GM12878 (cell line): ENCODE data around the gene CD93. TPM values are rescaled to one million over a fixed set of nuclear protein-coding genes. Genes with fewer than 3 reads are reported as not detected.

Experiments used
- ATAC-seq: fragments of 200-7000 bp; cut with Tn5 transposase; 3 replicates; pipeline ENCODE4 v1.9.1; 2020; ENCODE audit warnings: mild to moderate bottlenecking, moderate library complexity
- BruUV-seq: library from RNA; stranded (reverse); fragments of 400-500 nt; replicated peaks from 2 replicates; lab custom pipeline; 2021; lab: Mats Ljungman, UMichigan
- CTCF ChIA-PET: fragments of 300-600 bp; sonication (Branson Sonifier 250); formaldehyde crosslinking; extraction: SDS; loops from one replicate; lab custom pipeline; 2021; ENCODE audit warnings: inconsistent platforms; lab: Yijun Ruan, JAX
- POLR2A ChIA-PET: fragments of 350-600 bp; formaldehyde crosslinking; extraction: SDS; loops from one replicate; lab custom pipeline; 2021; ENCODE audit warnings: inconsistent platforms; lab: Charles Lee
- RAD21 ChIA-PET: fragments of 300-600 bp; sonication (Branson Sonifier 250); formaldehyde crosslinking; loops from one replicate; lab custom pipeline; 2023; ENCODE audit warnings: antibody characterized with exemption; ENCODE audit not compliant: unreplicated experiment; lab: Charles Lee
- SMC1A ChIA-PET: fragments of 300-600 bp; sonication (Branson Sonifier 250); formaldehyde crosslinking; loops from one replicate; lab custom pipeline; 2023; ENCODE audit not compliant: unreplicated experiment, uncharacterized antibody; lab: Charles Lee
- DNase-seq: peaks from one replicate; pipeline ENCODE4 v3.0.0-alpha.2; 2011; ENCODE audit warnings: low read depth, low spot score
- FAIRE-seq: peaks from 3 replicates; lab custom pipeline; 2011; peaks lifted over from hg19 to GRCh38; lab: Jason Lieb, UNC
- H2AFZ ChIP-seq: 2 replicates; pipeline ENCODE4 v1.6.0; 2011; ENCODE audit warnings: low read depth, low read length, control low read depth; ENCODE audit not compliant: control insufficient read depth
- H3K27ac ChIP-seq: 2 replicates; pipeline ENCODE4 v1.5.1; 2011; ENCODE audit warnings: control low read depth; ENCODE audit not compliant: control insufficient read depth, insufficient read depth
- H3K27me3 ChIP-seq, 2 experiments: replicated peaks in 1 of 2; 2 replicates each; pipeline versions ENCODE4 v1.6.0 to v1.6.1; 2011; ENCODE audit warnings: low read length in 1 of 2; ENCODE audit not compliant: control insufficient read depth in 2 of 2, insufficient read depth in 2 of 2
- H3K36me3 ChIP-seq, 2 experiments: 2 replicates each; pipeline ENCODE4 v1.5.1; 2011; ENCODE audit warnings: low read length in 1 of 2; ENCODE audit not compliant: control insufficient read depth in 2 of 2, insufficient read depth in 2 of 2
- H3K4me1 ChIP-seq: 2 replicates; pipeline ENCODE4 v1.6.1; 2011; ENCODE audit warnings: mild to moderate bottlenecking, low read length, moderate library complexity, mixed read lengths; ENCODE audit not compliant: control insufficient read depth, insufficient read depth
- H3K4me2 ChIP-seq: 2 replicates; pipeline ENCODE4 v1.6.0; 2011; ENCODE audit warnings: control low read depth; ENCODE audit not compliant: control insufficient read depth, insufficient read depth
- H3K4me3 ChIP-seq: fragments of 200-600 bp; sonication (generic); 2 replicates; pipeline ENCODE4 v1.5.1; 2016
- H3K79me2 ChIP-seq: 2 replicates; pipeline ENCODE4 v1.6.0; 2011; ENCODE audit warnings: low read length; ENCODE audit not compliant: control insufficient read depth, insufficient read depth
- H3K9ac ChIP-seq: 2 replicates; pipeline ENCODE4 v1.8.0; 2011; ENCODE audit warnings: low read length, control low read depth, mixed read lengths; ENCODE audit not compliant: control insufficient read depth, insufficient read depth
- H3K9me3 ChIP-seq: replicated peaks from 3 replicates; pipeline ENCODE4 v1.5.1; 2011; ENCODE audit warnings: mild to moderate bottlenecking, low read length; ENCODE audit not compliant: control insufficient read depth, insufficient read depth
- H4K20me1 ChIP-seq: 2 replicates; pipeline ENCODE4 v1.6.0; 2011; ENCODE audit not compliant: control insufficient read depth, insufficient read depth
- ATF2 ChIP-seq: IDR thresholded peaks from 2 replicates; pipeline ENCODE4 v1.6.1; 2012; ENCODE audit warnings: low read length, inconsistent platforms
- CHD1 ChIP-seq: IDR thresholded peaks from 2 replicates; pipeline ENCODE4 v1.6.1; 2012; ENCODE audit warnings: low read depth, low read length, improper control_type of control experiment
- HDGF ChIP-seq: fragments of 450-650 bp; IDR thresholded peaks from 2 replicates; pipeline ENCODE4 v1.6.1; 2016; ENCODE audit warnings: antibody characterized with exemption
- JUND ChIP-seq: IDR thresholded peaks from 2 replicates; pipeline ENCODE4 v1.6.1; 2012; ENCODE audit warnings: low read depth, mild to moderate bottlenecking, low read length, improper control_type of control experiment, moderate library complexity
- NFYB ChIP-seq: IDR thresholded peaks from 2 replicates; pipeline ENCODE4 v1.6.1; 2011; ENCODE audit warnings: low read depth, mild to moderate bottlenecking, low read length, improper control_type of control experiment, moderate library complexity; ENCODE audit not compliant: insufficient read depth
- RFX5 ChIP-seq: IDR thresholded peaks from 2 replicates; pipeline ENCODE4 v1.6.1; 2011; ENCODE audit warnings: low read depth, low read length, improper control_type of control experiment
- SP1 ChIP-seq: IDR thresholded peaks from one replicate; pipeline ENCODE4 v1.6.1; 2011; ENCODE audit warnings: low read depth, low read length
- USF1 ChIP-seq: IDR thresholded peaks from 2 replicates; pipeline ENCODE4 v1.6.1; 2011; ENCODE audit warnings: borderline replicate concordance, low read depth, mild to moderate bottlenecking, moderate library complexity, mixed read lengths, low read length; ENCODE audit not compliant: insufficient read depth; ENCODE audit errors: extremely low read length
- whole genome bisulfite sequencing: methylation state at CpG from one replicate; pipeline ENCODE4 v1.1.6; 2016; ENCODE audit warnings: low lambda C conversion rate; ENCODE audit not compliant: insufficient replicate concordance, insufficient coverage; ENCODE audit errors: missing lambda C conversion rate; 5-methylcytosine and 5-hydroxymethylcytosine counted together
- in situ Hi-C: fragments of 300-500 bp; cut with MboI; formaldehyde crosslinking; loops from 9 replicates; pipeline ENCODE4 v1.14.3; 2018; ENCODE audit warnings: mixed read lengths
- intact Hi-C: fragments of 100-400 bp; cut with micrococcal nuclease; formaldehyde crosslinking; loops from one replicate; pipeline ENCODE4 v1.14.2; 2022; ENCODE audit not compliant: unreplicated experiment
- polyA plus RNA-seq, 11 experiments: library from polyadenylated mRNA; depleted of rRNA in 4 of 11; unstranded in 6 of 11; stranded (reverse) in 5 of 11; fragments of >200 nt; fragmentation: Nextera tagmentation in 4 of 11; fragmentation: Illumina TruSeq in 1 of 11; extraction: Ambion mirVana in 4 of 11; extraction: Trizol in 1 of 11; gene quantifications; 1 replicate in 1 of 11; 2 replicates in 10 of 11; pipeline versions ENCODE4 v1.2.1 to v1.2.3, GENCODE V29; 2011 to 2016; ENCODE audit warnings: inconsistent platforms in 2 of 11, missing spikeins in 2 of 11, low read depth in 1 of 11
- total RNA-seq, 4 experiments: library from RNA; depleted of rRNA in 3 of 4; stranded (reverse); fragments of >200 nt in 3 of 4; fragmentation: Illumina TruSeq in 1 of 4; extraction: Trizol in 1 of 4; gene quantifications; 2 replicates each; pipeline versions ENCODE4 v1.2.1 to v1.2.3, GENCODE V29; 2013 to 2021
- TF ChIP-seq, protein P1 (sequence below): IDR thresholded peaks from 2 replicates; pipeline ENCODE4 v1.6.1; 2012; ENCODE audit warnings: improper control_type of control experiment, low read depth, low read length; ENCODE audit not compliant: insufficient replicate concordance
- TF ChIP-seq, protein P2 (sequence below): fragments of 450-650 bp; IDR thresholded peaks from 2 replicates; pipeline ENCODE4 v1.6.1; 2016; ENCODE audit warnings: mild to moderate bottlenecking

The CD93 gene
- total and polyA plus RNA-seq, 10 of the 15 experiments (the other 5 are each of a cell fraction or from before 2014, with no cell fraction given) = 0.20 to 2.7 (median 0.92) TPM

DNA sequence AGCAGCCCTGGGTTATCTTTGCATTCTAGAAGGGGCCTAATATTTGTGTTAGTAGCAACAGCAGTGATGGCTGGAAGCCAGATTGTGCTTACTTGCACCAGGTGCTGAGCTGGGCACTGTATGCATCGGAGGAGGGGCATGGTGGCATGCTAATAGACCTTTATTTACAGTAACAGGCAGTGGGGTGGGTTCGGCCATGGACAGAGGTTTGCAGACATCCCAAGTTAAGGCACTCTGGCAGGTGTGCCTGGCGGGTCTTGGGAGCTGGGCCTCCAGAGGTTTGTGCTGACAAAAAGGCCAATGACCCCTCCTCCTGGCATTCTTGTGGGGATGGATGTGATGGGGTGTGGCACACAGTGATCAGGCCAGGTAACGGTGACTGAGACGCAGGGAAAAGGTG is 39.0 kb upstream of the CD93 start:
- DNase-seq (no peak), FAIRE-seq (no peak), ATAC-seq (no peak)
- Histone ChIP-seq H3K79me2 (no peaks in the 10 kb centered on the region), H3K27ac (no peak overlapping the region), H3K4me1 (peaks cover 14% of the 10 kb centered on the region), H3K4me3 (no peak overlapping the region), H3K9me3 (no peaks in the 10 kb centered on the region), H3K36me3 (no peaks in the 10 kb centered on the region), H3K4me2 (no peak overlapping the region), H4K20me1 (no peaks in the 10 kb centered on the region), H3K9ac (no peak overlapping the region), H2AFZ (no peak overlapping the region), H3K27me3 (no peaks in the 10 kb centered on the region; a peak in 1 of 4 replicates)
- BruUV-seq = no TSS peak
- 40% methylated on average over 5 of the region's 5 CpGs for WGBS
- ChIA-PET POLR2A (interaction anchor here (1.4 to 2.3 kb wide), 4 partner anchors 9 to 24 kb away, joined by 4 to 11 read pairs (median 6); no protein-coding TSS in a partner anchor), SMC1A (interaction anchor here (1.0 to 4.8 kb wide), 13 partner anchors 8 to 110 kb away, joined by 3 to 28 read pairs (median 5); partner anchors contain the start of gene CD93), RAD21 (interaction anchor here (0.8 to 3.6 kb wide), 14 partner anchors 8 to 110 kb away, joined by 3 to 22 read pairs (median 4); partner anchors contain the start of gene CD93), CTCF (interaction anchor here (1.1 to 4.0 kb wide), 11 partner anchors 9 to 110 kb away, joined by 3 to 13 read pairs (median 4); no protein-coding TSS in a partner anchor)
- in situ Hi-C loops (no loop called here), intact Hi-C loops (no loop called here)
- TF ChIP-seq HDGF (no peak), USF1 (no peak), CHD1 (no peak), RFX5 (no peak), NFYB (no peak), ATF2 (no peak), SP1 (no peak), JUND (no peak)
- TF ChIP-seq, protein P1, sequence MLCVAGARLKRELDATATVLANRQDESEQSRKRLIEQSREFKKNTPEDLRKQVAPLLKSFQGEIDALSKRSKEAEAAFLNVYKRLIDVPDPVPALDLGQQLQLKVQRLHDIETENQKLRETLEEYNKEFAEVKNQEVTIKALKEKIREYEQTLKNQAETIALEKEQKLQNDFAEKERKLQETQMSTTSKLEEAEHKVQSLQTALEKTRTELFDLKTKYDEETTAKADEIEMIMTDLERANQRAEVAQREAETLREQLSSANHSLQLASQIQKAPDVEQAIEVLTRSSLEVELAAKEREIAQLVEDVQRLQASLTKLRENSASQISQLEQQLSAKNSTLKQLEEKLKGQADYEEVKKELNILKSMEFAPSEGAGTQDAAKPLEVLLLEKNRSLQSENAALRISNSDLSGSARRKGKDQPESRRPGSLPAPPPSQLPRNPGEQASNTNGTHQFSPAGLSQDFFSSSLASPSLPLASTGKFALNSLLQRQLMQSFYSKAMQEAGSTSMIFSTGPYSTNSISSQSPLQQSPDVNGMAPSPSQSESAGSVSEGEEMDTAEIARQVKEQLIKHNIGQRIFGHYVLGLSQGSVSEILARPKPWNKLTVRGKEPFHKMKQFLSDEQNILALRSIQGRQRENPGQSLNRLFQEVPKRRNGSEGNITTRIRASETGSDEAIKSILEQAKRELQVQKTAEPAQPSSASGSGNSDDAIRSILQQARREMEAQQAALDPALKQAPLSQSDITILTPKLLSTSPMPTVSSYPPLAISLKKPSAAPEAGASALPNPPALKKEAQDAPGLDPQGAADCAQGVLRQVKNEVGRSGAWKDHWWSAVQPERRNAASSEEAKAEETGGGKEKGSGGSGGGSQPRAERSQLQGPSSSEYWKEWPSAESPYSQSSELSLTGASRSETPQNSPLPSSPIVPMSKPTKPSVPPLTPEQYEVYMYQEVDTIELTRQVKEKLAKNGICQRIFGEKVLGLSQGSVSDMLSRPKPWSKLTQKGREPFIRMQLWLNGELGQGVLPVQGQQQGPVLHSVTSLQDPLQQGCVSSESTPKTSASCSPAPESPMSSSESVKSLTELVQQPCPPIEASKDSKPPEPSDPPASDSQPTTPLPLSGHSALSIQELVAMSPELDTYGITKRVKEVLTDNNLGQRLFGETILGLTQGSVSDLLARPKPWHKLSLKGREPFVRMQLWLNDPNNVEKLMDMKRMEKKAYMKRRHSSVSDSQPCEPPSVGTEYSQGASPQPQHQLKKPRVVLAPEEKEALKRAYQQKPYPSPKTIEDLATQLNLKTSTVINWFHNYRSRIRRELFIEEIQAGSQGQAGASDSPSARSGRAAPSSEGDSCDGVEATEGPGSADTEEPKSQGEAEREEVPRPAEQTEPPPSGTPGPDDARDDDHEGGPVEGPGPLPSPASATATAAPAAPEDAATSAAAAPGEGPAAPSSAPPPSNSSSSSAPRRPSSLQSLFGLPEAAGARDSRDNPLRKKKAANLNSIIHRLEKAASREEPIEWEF = no peak
- TF ChIP-seq, protein P2, sequence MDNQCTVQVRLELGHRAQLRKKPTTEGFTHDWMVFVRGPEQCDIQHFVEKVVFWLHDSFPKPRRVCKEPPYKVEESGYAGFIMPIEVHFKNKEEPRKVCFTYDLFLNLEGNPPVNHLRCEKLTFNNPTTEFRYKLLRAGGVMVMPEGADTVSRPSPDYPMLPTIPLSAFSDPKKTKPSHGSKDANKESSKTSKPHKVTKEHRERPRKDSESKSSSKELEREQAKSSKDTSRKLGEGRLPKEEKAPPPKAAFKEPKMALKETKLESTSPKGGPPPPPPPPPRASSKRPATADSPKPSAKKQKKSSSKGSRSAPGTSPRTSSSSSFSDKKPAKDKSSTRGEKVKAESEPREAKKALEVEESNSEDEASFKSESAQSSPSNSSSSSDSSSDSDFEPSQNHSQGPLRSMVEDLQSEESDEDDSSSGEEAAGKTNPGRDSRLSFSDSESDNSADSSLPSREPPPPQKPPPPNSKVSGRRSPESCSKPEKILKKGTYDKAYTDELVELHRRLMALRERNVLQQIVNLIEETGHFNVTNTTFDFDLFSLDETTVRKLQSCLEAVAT = no peak
